ENCODE measurements around the gene KHSRP. TPM values are rescaled to one million over a fixed set of nuclear protein-coding genes. Genes with fewer than 3 reads are reported as not detected.

KHSRP gene
- total and polyA plus RNA-seq, 10 of the 15 experiments (the other 5 are each of a cell fraction or from before 2014, with no cell fraction given), result 4.8 to 440 (median 82.0) TPM

GRCh38 chr19:6412447-6413091, 12.0 kb downstream of the KHSRP start:
- Histone ChIP-seq H3K27ac (ENCODE audit: control insufficient read depth, insufficient read depth) (no peak overlapping the region), H3K9me3 (replicated peaks; ENCODE audit: control insufficient read depth, insufficient read depth, low read length) (no peaks in the 10 kb centered on the region), H3K4me2 (ENCODE audit: control insufficient read depth, insufficient read depth) (no peak overlapping the region), H3K9ac (ENCODE audit: control insufficient read depth, insufficient read depth, low read length) (no peak overlapping the region), H3K4me3 (no peak overlapping the region), H4K20me1 (ENCODE audit: control insufficient read depth, insufficient read depth) (no peaks in the 10 kb centered on the region), H3K79me2 (ENCODE audit: control insufficient read depth, insufficient read depth, low read length) (no peaks in the 10 kb centered on the region), H3K4me1 (ENCODE audit: control insufficient read depth, insufficient read depth, low read length) (no peaks in the 10 kb centered on the region), H3K27me3 (replicated peaks in 1 of 2; ENCODE audit: control insufficient read depth in 2 of 2, insufficient read depth in 2 of 2, low read length in 1 of 2) (no peaks in the 10 kb centered on the region), H2AFZ (ENCODE audit: control insufficient read depth, low read depth, low read length) (no peak overlapping the region), H3K36me3 (ENCODE audit: control insufficient read depth in 2 of 2, insufficient read depth in 2 of 2, low read length in 1 of 2) (peaks cover 8 to 25% of the 10 kb centered on the region in 2 experiments; a peak in 3 of 4 replicates)
- POLR2A ChIA-PET, result no interaction called here
- RAD21 ChIA-PET (ENCODE audit: unreplicated experiment), result no interaction called here
- SMC1A ChIA-PET (ENCODE audit: uncharacterized antibody, unreplicated experiment), result no interaction called here
- WGBS (ENCODE audit: insufficient coverage, insufficient replicate concordance, low lambda C conversion rate, missing lambda C conversion rate), result 77% methylated on average over 15 of the region's 15 CpGs
- CTCF ChIA-PET, result interaction anchor here (0.6 to 1.9 kb wide), 3 partner anchors 11 to 286 kb away, joined by 3 to 5 read pairs (median 3); no protein-coding TSS in a partner anchor
- no peak for DNase-seq (ENCODE audit: low read depth, low spot score)
- intact Hi-C loops (cut with micrococcal nuclease; ENCODE audit: unreplicated experiment) (no loop called here), in situ Hi-C loops (cut with MboI) (no loop called here)
- FAIRE-seq, result no peak
- ATAC-seq, result peak; percentile 84
- BruUV-seq (replicated peaks), result no TSS peak
- TF ChIP-seq EZH2 (IDR thresholded peaks at IDR 0.05; ENCODE audit: borderline replicate concordance, control insufficient read depth, low read depth, low read length) (no peak), SREBF1 (IDR thresholded peaks at IDR 0.05; ENCODE audit: low read length) (no peak), POLR2AphosphoS5 (IDR thresholded peaks at IDR 0.05; ENCODE audit: low read length) (peak; percentile 75), PRDM15 (CRISPR knock-in tag; IDR thresholded peaks at IDR 0.05) (no peak), SMC3 (IDR thresholded peaks at IDR 0.05; ENCODE audit: borderline replicate concordance, low read length) (peak; percentile 22; the same call in 1 of the 2 replicates), RAD21 (IDR thresholded peaks at IDR 0.05; ENCODE audit: insufficient read depth, low read depth, low read length) (peak; percentile 44; the same call in 1 of the 2 replicates), IKZF2 (IDR thresholded peaks at IDR 0.05) (no peak), TBL1XR1 (IDR thresholded peaks at IDR 0.05; ENCODE audit: low read depth, low read length) (no peak), SIX5 (IDR thresholded peaks at IDR 0.05; ENCODE audit: low read depth, low read length, severe bottlenecking) (no peak), ETV6 (conservative IDR thresholded peaks at IDR 0.05 in 1 of 2, IDR thresholded peaks at IDR 0.05 in 1 of 2; ENCODE audit: borderline replicate concordance in 1 of 2, low read depth in 1 of 2) (no peak), NFYB (IDR thresholded peaks at IDR 0.05; ENCODE audit: insufficient read depth, low read depth, low read length) (no peak), ZBTB11 (CRISPR knock-in tag; IDR thresholded peaks at IDR 0.05) (no peak), POLR2A (IDR thresholded peaks at IDR 0.05; ENCODE audit: low read depth, low read length) (peak; percentile 61), POU2F2 (IDR thresholded peaks at IDR 0.05; ENCODE audit: borderline replicate concordance, low read depth, low read length) (0 out of 3 replicates have a peak, but pooled peaks have one; percentile 8), SREBF2 (IDR thresholded peaks at IDR 0.05; ENCODE audit: low read length) (no peak), PML (IDR thresholded peaks at IDR 0.05; ENCODE audit: low read length) (peak; percentile 27; the same call in 1 of the 2 replicates), YBX1 (IDR thresholded peaks at IDR 0.05) (no peak)

Measured in GM12878 (cell line).